Measurements from ENCODE around the gene AGPAT2.

- TF ChIP-seq CTCF (IDR thresholded peaks at IDR 0.05) (no peak), POLR2A (IDR thresholded peaks at IDR 0.05) (no peak)
Observed at GRCh38 chr9:136689108-136689460, 1.8 kb upstream of the AGPAT2 start.
